ENCODE data around the gene ZBTB21. TPM values are rescaled to one million over a fixed set of nuclear protein-coding genes. Genes with fewer than 3 reads are reported as not detected.

The ZBTB21 gene
- total and polyA plus RNA-seq, 2 donors (not counting 1 experiment from before 2014, with no cell fraction given) = 8.9 to 9.1 TPM

DNA sequence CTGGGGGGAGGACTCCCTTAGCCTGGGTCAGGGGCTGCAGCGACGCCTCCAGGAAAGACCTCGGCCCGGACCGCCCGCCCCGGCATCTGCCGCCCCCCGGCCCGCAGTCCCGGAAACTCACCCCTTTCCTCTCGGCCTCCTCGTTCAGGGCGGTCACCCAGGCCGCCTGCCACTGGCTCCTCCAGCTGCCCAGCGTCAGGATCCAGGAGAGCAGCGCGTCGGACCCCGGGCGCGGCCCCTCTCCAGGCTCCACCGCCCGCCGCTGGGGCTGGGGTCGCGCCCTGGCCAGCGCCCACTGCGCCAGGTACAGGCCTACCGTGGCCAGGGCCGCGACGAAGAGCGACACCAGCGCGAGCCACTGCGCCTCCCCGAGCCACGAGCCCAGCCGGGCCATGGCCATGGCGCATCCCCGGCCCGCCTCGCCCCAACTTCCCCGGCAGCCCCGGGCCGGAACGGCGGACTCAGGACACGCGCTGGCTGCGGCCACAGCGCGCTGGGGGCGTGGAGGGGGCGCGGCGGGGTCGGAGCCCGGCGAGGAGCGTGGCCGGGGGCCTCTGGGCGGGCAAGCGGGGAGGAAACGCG is 56.8 kb downstream of the ZBTB21 start:
- H3K9me3 ChIP-seq (ENCODE audit: control insufficient read depth, insufficient read depth, low read depth, low read length) = no peaks in the 10 kb centered on the region
- no peaks in the 10 kb centered on the region for H4K20me1 ChIP-seq (ENCODE audit: control insufficient read depth, extremely low read depth, insufficient read depth, low read length)
- no peaks in the 10 kb centered on the region for H3K27me3 ChIP-seq (ENCODE audit: control insufficient read depth, insufficient read depth, low read length)
- peaks cover 21% of the 10 kb centered on the region for H3K4me1 ChIP-seq (ENCODE audit: control insufficient read depth, extremely low read depth, insufficient read depth, low read length)
- no peak for DNase-seq (ENCODE audit: low read depth in 2 of 2)
- no peak overlapping the region for H2AFZ ChIP-seq (ENCODE audit: low read length)
- TF ChIP-seq EZH2 (IDR thresholded peaks at IDR 0.05; ENCODE audit: low read length, missing control alignments) (no peak), CTCF (conservative IDR thresholded peaks at IDR 0.05 in 1 of 2, IDR thresholded peaks at IDR 0.05 in 1 of 2; ENCODE audit: low read depth in 1 of 2, low read length in 2 of 2) (no peak)
- H3K27ac ChIP-seq (ENCODE audit: insufficient read depth, low read length) = peak overlapping the region; percentile 74
- peak overlapping the region; percentile 58 to 78 (median 67) for H3K4me3 ChIP-seq (replicated peaks in 1 of 4; ENCODE audit: control extremely low read depth in 1 of 4, insufficient read depth in 1 of 4, low read depth in 3 of 4, low read length in 4 of 4)
- peaks cover 40% of the 10 kb centered on the region for H3K79me2 ChIP-seq (ENCODE audit: control insufficient read depth, insufficient read depth, low read length)
- peak overlapping the region; percentile 96 for H3K4me2 ChIP-seq (ENCODE audit: extremely low read depth, insufficient read depth, low read length)
- H3K9ac ChIP-seq (ENCODE audit: insufficient read depth, low read length) = peak overlapping the region; percentile 83
- H3K36me3 ChIP-seq (ENCODE audit: control insufficient read depth, insufficient read depth, low read length) = no peaks in the 10 kb centered on the region

DNA sequence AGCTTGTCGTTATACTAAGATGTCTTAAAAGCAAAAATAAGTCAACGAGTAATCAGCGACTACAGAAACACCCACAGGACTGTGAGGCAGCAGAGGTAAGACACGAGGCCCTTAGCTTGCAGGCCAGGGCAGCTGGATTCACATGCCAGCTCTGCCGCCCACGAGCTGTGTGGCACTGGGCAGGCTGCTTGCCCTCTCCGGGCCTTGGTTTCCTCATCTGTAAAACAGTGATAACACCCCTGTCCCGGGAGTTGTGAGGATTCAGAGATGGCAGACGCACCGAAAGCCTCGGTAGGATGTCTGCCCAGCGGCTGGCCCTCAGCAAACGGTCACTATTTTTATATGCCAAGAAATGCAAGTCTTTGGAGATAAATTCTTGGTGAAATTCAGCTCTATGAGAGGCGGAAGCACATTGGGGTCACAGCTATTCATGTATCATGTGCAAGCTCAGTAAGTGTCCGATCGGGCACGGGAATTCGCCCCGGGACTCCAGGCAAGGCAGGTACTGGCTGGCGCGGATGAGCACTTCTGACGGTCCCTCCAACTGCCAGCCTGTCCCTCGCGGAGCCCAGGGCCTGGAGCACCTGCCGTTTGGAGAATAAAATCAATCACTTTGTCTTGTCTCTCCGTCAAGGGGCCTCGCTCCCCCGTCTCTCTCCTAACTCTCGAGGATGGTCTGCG is 57.5 kb downstream of the ZBTB21 start:
- Histone ChIP-seq H3K79me2 (ENCODE audit: control insufficient read depth, insufficient read depth, low read length) (peaks cover 40% of the 10 kb centered on the region), H4K20me1 (ENCODE audit: control insufficient read depth, extremely low read depth, insufficient read depth, low read length) (no peaks in the 10 kb centered on the region), H3K4me2 (ENCODE audit: extremely low read depth, insufficient read depth, low read length) (peak overlapping the region; percentile 96), H3K4me1 (ENCODE audit: control insufficient read depth, extremely low read depth, insufficient read depth, low read length) (peaks cover 18% of the 10 kb centered on the region), H3K36me3 (ENCODE audit: control insufficient read depth, insufficient read depth, low read length) (no peaks in the 10 kb centered on the region), H3K4me3 (replicated peaks in 1 of 4; ENCODE audit: control extremely low read depth in 1 of 4, insufficient read depth in 1 of 4, low read depth in 3 of 4, low read length in 4 of 4) (peak overlapping the region; percentile 58 to 78 (median 67)), H2AFZ (ENCODE audit: low read length) (no peak overlapping the region), H3K9ac (ENCODE audit: insufficient read depth, low read length) (peak overlapping the region; percentile 83), H3K27me3 (ENCODE audit: control insufficient read depth, insufficient read depth, low read length) (no peaks in the 10 kb centered on the region), H3K27ac (ENCODE audit: insufficient read depth, low read length) (peak overlapping the region; percentile 74), H3K9me3 (ENCODE audit: control insufficient read depth, insufficient read depth, low read depth, low read length) (no peaks in the 10 kb centered on the region)
- TF ChIP-seq CTCF (conservative IDR thresholded peaks at IDR 0.05 in 1 of 2, IDR thresholded peaks at IDR 0.05 in 1 of 2; ENCODE audit: low read depth in 1 of 2, low read length in 2 of 2) (no peak), EZH2 (IDR thresholded peaks at IDR 0.05; ENCODE audit: low read length, missing control alignments) (no peak)
- no peak for DNase-seq (ENCODE audit: low read depth in 2 of 2)

DNA sequence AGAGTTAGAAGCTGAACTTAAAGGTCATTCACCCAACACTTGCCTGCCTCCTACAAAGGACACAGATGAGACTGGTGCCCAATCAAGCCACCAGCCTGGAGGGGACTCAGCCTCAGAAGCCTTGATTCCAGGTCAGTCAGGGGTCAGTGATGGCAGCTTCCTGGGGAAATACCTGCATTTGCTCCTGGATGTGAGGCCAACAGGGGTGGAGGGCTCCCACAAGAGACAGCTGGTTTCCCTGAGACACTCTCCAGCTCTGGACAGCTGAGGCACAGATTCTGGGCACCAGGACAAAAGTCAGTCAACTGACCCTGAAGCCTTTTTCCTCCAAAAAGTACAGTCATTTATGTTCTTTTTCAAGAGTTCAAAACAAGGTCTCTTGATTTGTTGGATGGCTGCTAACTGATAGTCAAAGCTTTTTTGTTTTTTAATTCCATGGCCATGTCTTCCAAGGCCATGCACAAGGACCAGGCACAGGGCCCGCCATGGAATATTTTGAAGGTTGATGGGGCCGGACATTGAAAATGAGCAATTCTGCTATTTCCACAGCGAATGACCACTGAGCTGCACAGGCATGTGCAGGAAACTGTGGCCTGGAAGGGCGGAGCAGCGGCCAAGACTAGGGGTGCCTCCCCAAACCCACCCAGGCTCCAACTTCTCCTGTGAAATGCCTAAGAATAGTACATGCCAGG is 58.1 kb downstream of the ZBTB21 start:
- Histone ChIP-seq H4K20me1 (ENCODE audit: control insufficient read depth, extremely low read depth, insufficient read depth, low read length) (no peaks in the 10 kb centered on the region), H3K9me3 (ENCODE audit: control insufficient read depth, insufficient read depth, low read depth, low read length) (no peaks in the 10 kb centered on the region), H3K27me3 (ENCODE audit: control insufficient read depth, insufficient read depth, low read length) (no peaks in the 10 kb centered on the region), H3K27ac (ENCODE audit: insufficient read depth, low read length) (no peak overlapping the region), H3K36me3 (ENCODE audit: control insufficient read depth, insufficient read depth, low read length) (no peaks in the 10 kb centered on the region), H3K79me2 (ENCODE audit: control insufficient read depth, insufficient read depth, low read length) (peaks cover 40% of the 10 kb centered on the region), H3K4me1 (ENCODE audit: control insufficient read depth, extremely low read depth, insufficient read depth, low read length) (peaks cover 14% of the 10 kb centered on the region), H3K9ac (ENCODE audit: insufficient read depth, low read length) (no peak overlapping the region), H3K4me3 (replicated peaks in 1 of 4; ENCODE audit: control extremely low read depth in 1 of 4, insufficient read depth in 1 of 4, low read depth in 3 of 4, low read length in 4 of 4) (peak overlapping the region; percentile 58 to 78 (median 67)), H3K4me2 (ENCODE audit: extremely low read depth, insufficient read depth, low read length) (peak overlapping the region; percentile 96), H2AFZ (ENCODE audit: low read length) (no peak overlapping the region)
- no peak for DNase-seq (ENCODE audit: low read depth in 2 of 2)
- no peak for TF ChIP-seq EZH2 (IDR thresholded peaks at IDR 0.05; ENCODE audit: low read length, missing control alignments)
